H1 (cell line): ENCODE measurements around the gene CSRNP3. TPM values are rescaled to one million over a fixed set of nuclear protein-coding genes. Genes with fewer than 3 reads are reported as not detected.

ENCODE experiments used
- CTCF ChIA-PET: fragments of 300-600 bp; sonication (Branson Sonifier 250); formaldehyde crosslinking; loops from one replicate; lab custom pipeline; 2021; ENCODE audit not compliant: partially characterized antibody; lab: Charles Lee
- POLR2A ChIA-PET: fragments of 300-600 bp; sonication (Branson Sonifier 250); formaldehyde crosslinking; loops from one replicate; lab custom pipeline; 2021; ENCODE audit warnings: inconsistent platforms; ENCODE audit not compliant: partially characterized antibody; lab: Charles Lee
- DNase-seq, 2 experiments: peaks; one replicate each; pipeline versions ENCODE4 v3.0.0 to v3.0.0-alpha.2; 2010 to 2022; ENCODE audit warnings: low spot score in 2 of 2, low read depth in 1 of 2, mixed read lengths in 1 of 2
- FAIRE-seq: peaks from 2 replicates; lab custom pipeline; 2011; peaks lifted over from hg19 to GRCh38; lab: Jason Lieb, UNC
- H2AFZ ChIP-seq: 2 replicates; pipeline ENCODE4 v1.8.1; 2012; ENCODE audit warnings: low read length, inconsistent platforms
- H2AK5ac ChIP-seq: 2 replicates; pipeline ENCODE4 v1.6.1; 2013; ENCODE audit warnings: low read depth, low read length
- H2BK120ac ChIP-seq: replicated peaks from 2 replicates; pipeline ENCODE3; 2013; ENCODE audit warnings: low read depth, low read length, inconsistent platforms
- H2BK12ac ChIP-seq: 2 replicates; pipeline ENCODE4 v1.6.1; 2013; ENCODE audit warnings: low read depth, low read length
- H2BK15ac ChIP-seq: 2 replicates; pipeline ENCODE4 v1.6.1; 2013; ENCODE audit warnings: low read length
- H2BK20ac ChIP-seq: 2 replicates; pipeline ENCODE4 v1.6.1; 2013; ENCODE audit warnings: low read length
- H2BK5ac ChIP-seq: 2 replicates; pipeline ENCODE4 v1.6.1; 2013; ENCODE audit warnings: low read depth, low read length
- H3K14ac ChIP-seq: 2 replicates; pipeline ENCODE4 v1.6.1; 2013; ENCODE audit warnings: inconsistent platforms; ENCODE audit not compliant: insufficient read length
- H3K18ac ChIP-seq: 2 replicates; pipeline ENCODE4 v1.6.1; 2013; ENCODE audit warnings: low read length; ENCODE audit errors: extremely low read depth
- H3K23ac ChIP-seq: 2 replicates; pipeline ENCODE4 v1.6.1; 2013; ENCODE audit warnings: inconsistent platforms; ENCODE audit not compliant: insufficient read length
- H3K23me2 ChIP-seq: 2 replicates; pipeline ENCODE4 v1.6.1; 2013; ENCODE audit warnings: low read depth, low read length
- H3K27ac ChIP-seq: 2 replicates; pipeline ENCODE4 v1.6.1; 2011; ENCODE audit warnings: low read depth, low read length, inconsistent platforms
- H3K27me3 ChIP-seq, 4 experiments: replicated peaks in 1 of 4; 1 replicate in 1 of 4; 2 replicates in 3 of 4; pipeline versions ENCODE4 v1.6.1 to v1.8.1; 2011 to 2013; ENCODE audit warnings: low read length in 3 of 4, mild to moderate bottlenecking in 3 of 4, inconsistent platforms in 2 of 4, mixed read lengths in 2 of 4, moderate library complexity in 1 of 4; ENCODE audit not compliant: control insufficient read depth in 3 of 4, insufficient read depth in 3 of 4; ENCODE audit errors: extremely low read depth in 1 of 4
- H3K36me3 ChIP-seq, 4 experiments: 2 replicates each; pipeline versions ENCODE4 v1.6.1 to v1.8.1; 2011 to 2013; ENCODE audit warnings: mild to moderate bottlenecking in 4 of 4, low read length in 3 of 4, moderate library complexity in 2 of 4, control low read depth in 1 of 4, inconsistent platforms in 1 of 4; ENCODE audit not compliant: insufficient read depth in 4 of 4, control insufficient read depth in 2 of 4
- H3K4ac ChIP-seq: replicated peaks from 2 replicates; pipeline ENCODE3; 2013; ENCODE audit warnings: low read length, low read depth, mixed read lengths, inconsistent platforms; ENCODE audit not compliant: insufficient read length
- H3K4me1 ChIP-seq, 4 experiments: replicated peaks in 1 of 4; 1 replicate in 1 of 4; 2 replicates in 3 of 4; pipeline versions ENCODE4 v1.6.1 to v1.8.1; 2011 to 2013; ENCODE audit warnings: low read length in 3 of 4, inconsistent platforms in 2 of 4, mixed read lengths in 1 of 4; ENCODE audit not compliant: insufficient read depth in 4 of 4, control insufficient read depth in 3 of 4
- H3K4me2 ChIP-seq, 2 experiments: 2 replicates each; pipeline versions ENCODE4 v1.6.1 to v1.8.1; 2011 to 2013; ENCODE audit warnings: low read depth in 2 of 2, low read length in 2 of 2, control low read depth in 1 of 2, inconsistent platforms in 1 of 2, mild to moderate bottlenecking in 1 of 2; ENCODE audit not compliant: insufficient read depth in 1 of 2
- H3K4me3 ChIP-seq, 4 experiments: fragments of 200-600, 300-600 bp in 1 of 4; sonication (generic), shearing (Covaris generic), sonication (Bioruptor Twin) in 1 of 4; 2 replicates each; pipeline versions ENCODE4 v1.5.1 to v1.8.1; 2011 to 2016; ENCODE audit warnings: low read length in 4 of 4, low read depth in 3 of 4, control low read depth in 2 of 4, inconsistent platforms in 2 of 4, mild to moderate bottlenecking in 2 of 4, mixed read lengths in 1 of 4, moderate library complexity in 1 of 4; ENCODE audit not compliant: insufficient read depth in 2 of 4; ENCODE audit errors: extremely low read depth in 1 of 4
- H3K56ac ChIP-seq: replicated peaks from 2 replicates; pipeline ENCODE3; 2013; ENCODE audit warnings: low read depth, mild to moderate bottlenecking, mixed read lengths, low read length, inconsistent platforms; ENCODE audit not compliant: insufficient read length
- H3K79me1 ChIP-seq: 2 replicates; pipeline ENCODE4 v1.6.1; 2013; ENCODE audit warnings: low read depth, low read length, control low read depth
- H3K79me2 ChIP-seq, 2 experiments: 2 replicates each; pipeline versions ENCODE4 v1.6.1 to v1.8.1; 2012 to 2013; ENCODE audit warnings: low read length in 2 of 2, mild to moderate bottlenecking in 2 of 2, inconsistent platforms in 1 of 2; ENCODE audit not compliant: insufficient read depth in 2 of 2, control insufficient read depth in 1 of 2
- H3K9ac ChIP-seq, 4 experiments: replicated peaks in 1 of 4; 1 replicate in 1 of 4; 2 replicates in 3 of 4; pipeline versions ENCODE4 v1.6.1 to v1.8.1; 2011 to 2013; ENCODE audit warnings: low read depth in 3 of 4, low read length in 3 of 4, control low read depth in 2 of 4, mild to moderate bottlenecking in 2 of 4, moderate library complexity in 2 of 4, inconsistent platforms in 1 of 4; ENCODE audit errors: extremely low read depth in 1 of 4
- H3K9me3 ChIP-seq, 2 experiments: 2 replicates each; pipeline versions ENCODE4 v1.6.1 to v1.8.1; 2012 to 2013; ENCODE audit warnings: mild to moderate bottlenecking in 2 of 2, moderate library complexity in 2 of 2, control low read depth in 1 of 2, inconsistent platforms in 1 of 2, low read depth in 1 of 2, low read length in 1 of 2, mixed read lengths in 1 of 2; ENCODE audit not compliant: insufficient read depth in 2 of 2
- H4K20me1 ChIP-seq, 2 experiments: replicated peaks in 1 of 2; 2 replicates each; pipeline versions ENCODE3 to v1.8.1; 2011 to 2013; ENCODE audit warnings: inconsistent platforms in 2 of 2, low read length in 2 of 2, mild to moderate bottlenecking in 1 of 2; ENCODE audit not compliant: insufficient read depth in 2 of 2, control insufficient read depth in 1 of 2
- H4K5ac ChIP-seq: 2 replicates; pipeline ENCODE4 v1.6.1; 2013; ENCODE audit warnings: low read length, low read depth, mixed read lengths, inconsistent platforms; ENCODE audit not compliant: insufficient read length
- H4K8ac ChIP-seq: 2 replicates; pipeline ENCODE4 v1.8.0; 2013; ENCODE audit warnings: mild to moderate bottlenecking, moderate library complexity, low read length, inconsistent platforms; ENCODE audit not compliant: insufficient read depth; ENCODE audit errors: extremely low read depth
- H4K91ac ChIP-seq: replicated peaks from 2 replicates; pipeline ENCODE3; 2013; ENCODE audit warnings: low read length, mixed read lengths, inconsistent platforms; ENCODE audit not compliant: insufficient read length
- TEAD4 ChIP-seq: IDR thresholded peaks from 2 replicates; pipeline ENCODE4 v1.6.1; 2012; ENCODE audit warnings: low read depth, low read length, inconsistent platforms, mixed read lengths
- WGBS, 2 experiments: shearing (Covaris generic) in 1 of 2; methylation state at CpG; one replicate each; pipeline versions ENCODE4 v1.1.6 to v1.1.7; 2013 to 2015; ENCODE audit warnings: low lambda C conversion rate in 2 of 2, mixed read lengths in 2 of 2, inconsistent platforms in 1 of 2, low coverage in 1 of 2, missing lambda C conversion rate in 1 of 2; ENCODE audit not compliant: insufficient replicate concordance in 2 of 2, insufficient coverage in 1 of 2, insufficient read length in 1 of 2; ENCODE audit errors: extremely low coverage in 1 of 2, missing lambda C conversion rate in 1 of 2; 5-methylcytosine and 5-hydroxymethylcytosine counted together
- polyA plus RNA-seq, 7 experiments: library from polyadenylated mRNA; depleted of rRNA in 3 of 7; stranded (reverse) in 5 of 7; unstranded in 2 of 7; fragments of >200 nt in 5 of 7; fragments of 200-250 nt in 2 of 7; gene quantifications; 1 replicate in 5 of 7; 2 replicates in 1 of 7; 4 replicates in 1 of 7; pipeline versions ENCODE4 v1.2.1 to v1.2.3, GENCODE V29; 2011 to 2013; ENCODE audit warnings: missing spikeins in 2 of 7, mixed read lengths in 2 of 7
- total RNA-seq: library from RNA; stranded (reverse); fragmentation: NEBNext Ultra II Directional; extraction: Animal tissue kit (Norgen Biotek cat#: 25700); gene quantifications from 2 replicates; pipeline ENCODE4 v1.2.1, GENCODE V29; 2021

CSRNP3 gene
- total and polyA plus RNA-seq, 2 of the 8 experiments (the other 6 are each of a cell fraction or from before 2014, with no cell fraction given), result 1.3 to 6.5 TPM

DNA sequence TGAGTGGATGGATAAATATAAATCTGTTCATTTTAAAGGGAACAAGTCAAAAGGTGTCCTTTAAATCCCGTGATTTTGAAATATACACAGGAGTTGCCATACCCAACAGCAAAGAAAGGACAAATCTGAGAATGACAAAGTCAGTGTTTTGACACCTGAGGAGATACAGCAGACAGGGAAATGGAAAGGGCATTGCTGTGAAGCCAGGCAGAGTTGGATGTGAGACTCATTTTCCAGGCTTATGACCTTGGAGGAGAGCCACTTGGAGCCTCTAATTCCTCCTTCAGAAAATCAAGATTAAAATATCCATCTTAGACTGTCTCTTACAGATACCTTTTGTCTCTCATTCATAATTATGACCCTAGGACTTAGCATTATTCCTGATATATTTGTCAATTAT is 170.0 kb downstream of the CSRNP3 start:
- no peak overlapping the region for H3K56ac ChIP-seq
- no peak overlapping the region for H2BK15ac ChIP-seq
- peaks cover 0 to 3% (median 0%) of the 10 kb centered on the region in 4 experiments; a peak in 1 of 8 replicates for H3K36me3 ChIP-seq
- H3K23me2 ChIP-seq, result no peaks in the 10 kb centered on the region
- no peaks in the 10 kb centered on the region for H4K20me1 ChIP-seq
- WGBS, 2 experiments, result 94% methylated on average over 1 of the region's 1 CpG; no CpG with 5 or more reads in 1 of the 2 experiments
- no peak overlapping the region for H3K27ac ChIP-seq
- CTCF ChIA-PET, result no interaction called here
- H3K79me2 ChIP-seq, result no peaks in the 10 kb centered on the region
- H2BK5ac ChIP-seq, result no peak overlapping the region
- H3K4me2 ChIP-seq, result no peak overlapping the region
- H2BK120ac ChIP-seq, result no peak overlapping the region
- H2BK12ac ChIP-seq, result no peak overlapping the region
- H3K9ac ChIP-seq, result no peak overlapping the region
- no peaks in the 10 kb centered on the region for H3K79me1 ChIP-seq
- H3K18ac ChIP-seq, result no peak overlapping the region
- POLR2A ChIA-PET, result interaction anchor here (1.3 kb wide), 1 partner anchor 10 kb away, joined by 3 read pairs; no protein-coding TSS in a partner anchor
- H3K4me1 ChIP-seq, result peaks cover 0 to 12% (median 6%) of the 10 kb centered on the region in 4 experiments; a peak in 5 of 7 replicates
- H4K8ac ChIP-seq, result no peak overlapping the region
- no peak overlapping the region for H3K14ac ChIP-seq
- H2AK5ac ChIP-seq, result no peak overlapping the region
- DNase-seq (no peak), FAIRE-seq (no peak)
- H3K4ac ChIP-seq, result no peak overlapping the region
- no peak overlapping the region for H3K23ac ChIP-seq
- no peaks in the 10 kb centered on the region for H3K27me3 ChIP-seq
- H2BK20ac ChIP-seq, result no peak overlapping the region
- no peak overlapping the region for H2AFZ ChIP-seq
- H3K4me3 ChIP-seq, result no peak overlapping the region
- no peak overlapping the region for H4K5ac ChIP-seq
- TF ChIP-seq TEAD4, result no peak
- H3K9me3 ChIP-seq, result no peaks in the 10 kb centered on the region
- H4K91ac ChIP-seq, result no peak overlapping the region
